HG02973 (cell line): Measurements from ENCODE around the gene STT3A.

Experiments used
- ATAC-seq: cut with Tn5 transposase; IDR thresholded peaks from one replicate; pipeline ENCODE4 v1.9.1; 2021; ENCODE audit warnings: moderate library complexity; ENCODE audit not compliant: unreplicated experiment

The STT3A gene

GRCh38 chr11:125649465-125650166, 57.0 kb downstream of the STT3A start:
- no peak for ATAC-seq

- no peak for ATAC-seq
Measured at GRCh38 chr11:125662689-125663088, 70.0 kb downstream of the STT3A start.

GRCh38 chr11:125663910-125664309, 71.3 kb downstream of the STT3A start:
- no peak for ATAC-seq

GRCh38 chr11:125667151-125667550, 74.5 kb downstream of the STT3A start:
- no peak for ATAC-seq

- no peak for ATAC-seq
Measured at GRCh38 chr11:125670172-125670571, 77.5 kb downstream of the STT3A start.

- ATAC-seq = no peak
Measured at GRCh38 chr11:125671561-125671960, 78.9 kb downstream of the STT3A start.
